22Rv1 (cell line): ENCODE measurements around the gene SEPHS1.

ENCODE experiments used
- CTCF ChIP-seq: fragments of 450-650 bp; IDR thresholded peaks from 2 replicates; pipeline ENCODE4 v1.5.1; 2017; ENCODE audit warnings: mild to moderate bottlenecking
- ZFX ChIP-seq: fragments of 450-650 bp; IDR thresholded peaks from 2 replicates; pipeline ENCODE4 v1.6.1; 2017; ENCODE audit warnings: antibody characterized with exemption, borderline replicate concordance

- TF ChIP-seq CTCF (no peak), ZFX (no peak)
These were observed 40.6 kb upstream of the SEPHS1 start for GRCh38 chr10:13388478-13389230.
